HG03575 (cell line): ENCODE measurements around the gene PPP1R18.
"Not testable (repeated sequence)": the region's sequence is repeated elsewhere in the genome, so short reads cannot be mapped to it uniquely, and the experiment has no call there.

Experiments
- ATAC-seq: cut with Tn5 transposase; IDR thresholded peaks from one replicate; pipeline ENCODE4 v1.9.1; 2021; ENCODE audit not compliant: unreplicated experiment, insufficient number of reproducible peaks, low FRiP score; ENCODE audit errors: extremely low read depth

The PPP1R18 gene

GRCh38 chr6:30676660-30677285, 9.7 kb downstream of the PPP1R18 start:
- ATAC-seq = no peak

- ATAC-seq = no peak
Measured at GRCh38 chr6:30672445-30673253, 13.8 kb downstream of the PPP1R18 start, which contains the start of gene DHX16. TSS of gene DHX16 (minus strand) at chr6:30673006. CDS start at chr6:30672841, 165 bp downstream.

- no peak for ATAC-seq
Measured at GRCh38 chr6:30670760-30671527, 15.5 kb downstream of the PPP1R18 start.

GRCh38 chr6:30666300-30666699, 20.1 kb downstream of the PPP1R18 start:
- ATAC-seq = not testable (repeated sequence)

- ATAC-seq = no peak
Measured at GRCh38 chr6:30664994-30665767, 21.3 kb downstream of the PPP1R18 start.

GRCh38 chr6:30657922-30658321, 28.5 kb downstream of the PPP1R18 start:
- ATAC-seq = not testable (repeated sequence)

GRCh38 chr6:30657454-30657853, 29.0 kb downstream of the PPP1R18 start:
- ATAC-seq = no peak

- ATAC-seq = no peak
Measured at GRCh38 chr6:30656513-30656912, 29.9 kb downstream of the PPP1R18 start.

GRCh38 chr6:30655743-30656094, 30.7 kb downstream of the PPP1R18 start:
- no peak for ATAC-seq

GRCh38 chr6:30654798-30655742, 31.4 kb downstream of the PPP1R18 start:
- ATAC-seq = no peak

GRCh38 chr6:30651143-30651542, 35.3 kb downstream of the PPP1R18 start:
- no peak for ATAC-seq

- ATAC-seq = no peak
Measured at GRCh38 chr6:30647242-30648116, 39.0 kb downstream of the PPP1R18 start.

GRCh38 chr6:30646450-30647241, 39.8 kb downstream of the PPP1R18 start, which contains the start of gene C6orf136:
TSS of gene C6orf136 (plus strand) at chr6:30647133. CDS start at chr6:30647232, 99 bp downstream.
- no peak for ATAC-seq

GRCh38 chr6:30645989-30646388, 40.5 kb downstream of the PPP1R18 start:
- no peak for ATAC-seq

- no peak for ATAC-seq
Measured at GRCh38 chr6:30644769-30645168, 41.7 kb downstream of the PPP1R18 start.

GRCh38 chr6:30643656-30644055, 42.8 kb downstream of the PPP1R18 start:
- ATAC-seq = no peak
